Testis (tissue), 3 donors: Measurements from ENCODE around the gene TM9SF2. TPM values are rescaled to one million over a fixed set of nuclear protein-coding genes. Genes with fewer than 3 reads are reported as not detected.

ENCODE experiments used
- DNase-seq: peaks from one replicate; pipeline ENCODE4 v3.0.0-alpha.2; 2019
- H3K27ac ChIP-seq, 2 donors: fragments of 200-600 bp; sonication (generic); one replicate each; pipeline ENCODE4 v1.5.1; 2019
- H3K27me3 ChIP-seq: fragments of 200-600 bp; sonication (generic); one replicate; pipeline ENCODE4 v1.5.1; 2019
- H3K36me3 ChIP-seq: fragments of 200-600 bp; sonication (generic); one replicate; pipeline ENCODE4 v1.5.1; 2017; ENCODE audit warnings: low read depth; ENCODE audit errors: missing control alignments
- H3K4me1 ChIP-seq: fragments of 200-600 bp; sonication (generic); one replicate; pipeline ENCODE4 v1.5.1; 2019
- H3K4me3 ChIP-seq, 2 donors: fragments of 200-600 bp; sonication (generic); one replicate each; pipeline ENCODE4 v1.5.1; 2017 to 2019
- H3K9me3 ChIP-seq: fragments of 200-600 bp; sonication (generic); one replicate; pipeline ENCODE4 v1.5.1; 2017
- CTCF ChIP-seq, 3 experiments: fragments of 450-650 bp in 2 of 3; fragments of 200-600 bp in 1 of 3; sonication (generic) in 1 of 3; IDR thresholded peaks; one replicate each; pipeline ENCODE4 v1.5.1; 2016 to 2019; ENCODE audit warnings: antibody characterized with exemption in 3 of 3, mild to moderate bottlenecking in 2 of 3, moderate library complexity in 1 of 3
- POLR2A ChIP-seq: fragments of 450-650 bp; IDR thresholded peaks from one replicate; pipeline ENCODE4 v1.6.1; 2017; ENCODE audit warnings: antibody characterized with exemption, mild to moderate bottlenecking, moderate library complexity
- WGBS, 2 donors: methylation state at CpG; one replicate each; pipeline ENCODE4 v1.1.5; 2018; 5-methylcytosine and 5-hydroxymethylcytosine counted together
- intact Hi-C: fragments of 100-400 bp; cut with DNase I; formaldehyde crosslinking; loops from one replicate; pipeline ENCODE4 v1.15.1; 2023; ENCODE audit warnings: low total_unique reads
- polyA plus RNA-seq: library from polyadenylated mRNA; stranded (reverse); fragments of 350-450 nt; fragmentation: Illumina TruSeq; extraction: RNeasy Lipid Tissue Mini Kit (QIAGEN cat#74804); gene quantifications from one replicate; pipeline ENCODE4 v1.2.3, GENCODE V29; 2014; ENCODE audit warnings: low read depth, low replicate concordance; ENCODE audit not compliant: insufficient read depth
- total RNA-seq, 2 donors: library from RNA; depleted of rRNA; stranded (reverse); fragments of >200 nt; gene quantifications; one replicate each; pipeline ENCODE4 v1.2.3, GENCODE V29; 2016

TM9SF2 gene
- total and polyA plus RNA-seq, 3 donors from 2014 or later: 106 to 136 (median 119) TPM

DNA sequence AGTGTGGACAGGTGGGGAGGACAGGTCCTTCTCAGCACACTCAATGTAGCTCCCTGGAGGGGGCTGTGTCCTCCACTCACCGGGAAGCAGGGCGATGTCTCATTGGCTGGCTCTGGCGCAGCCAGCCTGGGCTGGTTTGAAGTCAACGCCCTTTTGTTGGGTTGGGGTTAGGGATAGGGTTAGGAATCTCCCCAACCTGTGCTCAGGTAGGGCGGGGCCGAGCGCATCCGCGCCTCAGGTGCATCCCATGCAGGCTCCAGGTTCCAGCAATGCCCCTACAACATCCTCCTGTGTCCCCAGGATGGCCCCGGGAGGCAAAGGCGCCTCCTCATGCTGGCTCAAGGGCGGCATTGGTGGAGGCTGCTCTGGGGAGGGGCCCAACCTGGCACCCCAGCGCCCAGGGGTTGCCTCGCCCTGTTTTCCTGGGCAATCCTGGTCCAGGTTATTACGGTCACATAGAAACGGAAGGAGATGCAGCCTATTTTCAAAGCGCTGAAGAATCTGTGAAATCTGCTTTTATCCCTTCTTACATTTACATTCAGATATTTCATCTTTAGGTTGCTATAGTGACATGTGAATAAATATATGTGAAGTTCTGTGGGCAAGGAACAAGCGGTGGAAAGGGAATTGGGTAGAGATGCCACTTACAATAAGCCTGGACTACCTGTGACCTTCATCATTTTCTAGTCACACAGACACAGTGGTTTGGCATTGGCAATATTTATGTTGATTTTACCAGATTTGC, 74.3 kb downstream of the TM9SF2 start:
- H3K4me1 ChIP-seq: peaks cover 8% of the 10 kb centered on the region
- TF ChIP-seq POLR2A: no peak
- TF ChIP-seq CTCF (IDR thresholded peaks at IDR 0.05): no peak
- no peaks in the 10 kb centered on the region for H3K36me3 ChIP-seq
- intact Hi-C loops: no loop called here
- no peak for DNase-seq
- 48 to 52% methylated on average over 15 to 18 of the region's 18 CpGs for WGBS, 2 donors
- no peaks in the 10 kb centered on the region for H3K27me3 ChIP-seq
- no peaks in the 10 kb centered on the region for H3K9me3 ChIP-seq
- H3K4me3 ChIP-seq: no peak overlapping the region
- no peak overlapping the region for H3K27ac ChIP-seq

DNA sequence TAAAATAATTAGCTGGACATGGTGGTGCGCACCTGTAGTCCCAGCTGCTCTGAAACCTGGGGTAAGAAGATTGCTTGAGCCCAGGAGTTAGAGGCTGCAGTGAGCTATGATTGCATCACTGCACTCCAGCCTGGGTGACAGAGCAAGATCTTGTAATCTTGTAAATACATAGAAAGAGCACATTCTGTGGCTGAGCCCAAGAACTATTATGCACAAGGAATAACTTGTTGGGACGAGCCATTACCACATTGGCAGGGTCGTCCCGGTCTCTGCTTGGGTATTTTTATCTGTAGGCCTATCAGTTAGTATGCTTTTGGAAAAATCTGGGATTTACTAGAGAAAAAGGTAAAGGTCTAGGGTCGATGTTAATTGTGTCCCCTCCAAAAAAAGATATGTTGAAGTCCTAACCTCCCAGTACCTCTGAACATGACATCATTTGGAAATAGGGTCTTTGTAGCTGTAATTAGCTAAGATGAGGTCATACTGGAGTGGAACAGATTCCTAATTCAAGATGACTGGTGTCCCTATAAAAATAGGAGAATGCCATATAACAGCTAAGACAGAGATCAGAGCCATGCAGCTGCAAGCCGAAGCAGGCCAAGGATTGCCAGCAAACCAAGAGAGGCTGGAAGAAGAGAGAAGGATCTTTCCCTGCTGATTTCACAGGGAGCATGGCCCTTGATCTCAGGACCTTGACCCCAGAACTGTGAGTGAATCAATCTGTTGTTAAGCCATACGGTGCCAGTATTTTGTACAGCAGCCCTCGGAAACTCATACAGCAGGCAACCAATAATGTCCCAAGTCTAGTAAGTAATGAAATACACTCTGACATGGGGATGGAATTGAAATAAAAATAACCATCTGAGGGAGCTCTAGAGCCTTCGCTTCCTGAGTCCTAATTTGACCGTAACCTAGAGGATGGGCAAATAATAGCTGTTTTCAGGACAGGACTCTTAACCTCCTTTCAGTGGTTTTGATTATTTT, 77.0 kb downstream of the TM9SF2 start:
- H3K27ac ChIP-seq: no peak overlapping the region
- no peaks in the 10 kb centered on the region for H3K9me3 ChIP-seq
- H3K27me3 ChIP-seq: no peaks in the 10 kb centered on the region
- intact Hi-C loops: no loop called here
- 59 to 61% methylated on average over 10 of the region's 10 CpGs for WGBS, 2 donors
- H3K36me3 ChIP-seq: no peaks in the 10 kb centered on the region
- no peak for DNase-seq
- TF ChIP-seq CTCF (IDR thresholded peaks at IDR 0.05) (peak in 2 of 3 experiments; percentile 10 to 26), POLR2A (no peak)
- no peak overlapping the region for H3K4me3 ChIP-seq
- H3K4me1 ChIP-seq: peaks cover 8% of the 10 kb centered on the region

GRCh38 chr13:99580500-99581268, 79.4 kb downstream of the TM9SF2 start:
- H3K4me1 ChIP-seq: peaks cover 8% of the 10 kb centered on the region
- no peak for DNase-seq
- intact Hi-C loops: no loop called here
- no peak overlapping the region for H3K27ac ChIP-seq
- TF ChIP-seq POLR2A: no peak
- no peak for TF ChIP-seq CTCF (IDR thresholded peaks at IDR 0.05)
- WGBS, 2 donors: 92 to 94% methylated on average over 7 of the region's 7 CpGs
- H3K36me3 ChIP-seq: no peaks in the 10 kb centered on the region
- H3K4me3 ChIP-seq: no peak overlapping the region
- H3K27me3 ChIP-seq: no peaks in the 10 kb centered on the region
- no peaks in the 10 kb centered on the region for H3K9me3 ChIP-seq

- Histone ChIP-seq H3K4me1 (peaks cover 8% of the 10 kb centered on the region), H3K36me3 (no peaks in the 10 kb centered on the region), H3K9me3 (no peaks in the 10 kb centered on the region), H3K27me3 (no peaks in the 10 kb centered on the region), H3K27ac (no peak overlapping the region), H3K4me3 (no peak overlapping the region)
- WGBS, 2 donors: 89 to 90% methylated on average over 2 of the region's 3 CpGs
- intact Hi-C loops: no loop called here
- TF ChIP-seq CTCF (IDR thresholded peaks at IDR 0.05): no peak
- TF ChIP-seq POLR2A: no peak
- DNase-seq: no peak
These were observed 81.2 kb downstream of the TM9SF2 start for GRCh38 chr13:99582511-99582910.
